ENCODE data around the gene PHACTR1.

PHACTR1 gene

DNA sequence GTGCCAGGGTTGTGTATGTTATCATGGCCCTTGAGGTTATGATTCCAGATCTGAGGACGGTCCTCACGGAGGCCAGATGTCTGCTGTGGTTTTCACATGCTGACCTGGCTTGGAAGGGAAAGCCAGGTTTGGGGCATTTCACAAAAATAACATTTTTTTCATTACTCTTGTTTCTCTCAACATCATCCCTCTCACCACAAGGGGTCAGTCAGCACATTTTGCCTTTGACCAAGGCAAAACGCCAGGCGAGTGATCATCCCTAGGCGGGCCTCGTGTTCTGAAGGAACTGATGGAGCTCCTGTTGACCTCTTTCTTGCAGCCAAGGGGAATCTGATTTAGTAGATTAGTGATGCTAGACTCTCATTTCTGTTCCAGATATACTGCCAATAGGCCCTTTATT, 478.3 kb downstream of the PHACTR1 start:
- Mint-ChIP-seq H3K4me3 (no peak overlapping the region), H3K27ac (no peak overlapping the region), H3K4me1 (ENCODE audit: low read depth) (no peaks in the 10 kb centered on the region), H3K36me3 (ENCODE audit: low read depth) (no peaks in the 10 kb centered on the region), H3K9me3 (no peaks in the 10 kb centered on the region), H3K27me3 (peaks cover 9% of the 10 kb centered on the region)

DNA sequence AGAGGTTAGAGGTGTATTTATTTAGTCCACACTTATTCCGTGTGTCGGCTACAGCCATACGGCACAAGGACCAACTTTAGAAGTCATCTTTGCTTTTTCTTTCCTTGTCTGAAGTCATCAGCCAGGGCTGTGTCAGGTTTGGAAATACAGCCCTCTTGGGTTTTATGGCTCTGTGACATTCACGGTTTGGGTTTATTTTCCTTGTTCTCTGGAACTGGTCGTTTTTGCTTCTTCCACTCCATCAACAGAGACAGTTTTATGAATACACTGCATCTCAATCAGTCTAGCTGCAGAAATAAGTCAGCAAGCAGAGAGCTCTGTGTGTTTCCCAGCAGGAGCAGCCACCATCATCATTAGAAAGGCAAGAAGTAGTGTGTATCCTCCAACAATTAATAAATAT, 479.2 kb downstream of the PHACTR1 start:
- Mint-ChIP-seq H3K36me3 (ENCODE audit: low read depth) (no peaks in the 10 kb centered on the region), H3K4me3 (no peak overlapping the region), H3K9me3 (no peaks in the 10 kb centered on the region), H3K27ac (no peak overlapping the region), H3K4me1 (ENCODE audit: low read depth) (no peaks in the 10 kb centered on the region), H3K27me3 (peaks cover 4% of the 10 kb centered on the region)

DNA sequence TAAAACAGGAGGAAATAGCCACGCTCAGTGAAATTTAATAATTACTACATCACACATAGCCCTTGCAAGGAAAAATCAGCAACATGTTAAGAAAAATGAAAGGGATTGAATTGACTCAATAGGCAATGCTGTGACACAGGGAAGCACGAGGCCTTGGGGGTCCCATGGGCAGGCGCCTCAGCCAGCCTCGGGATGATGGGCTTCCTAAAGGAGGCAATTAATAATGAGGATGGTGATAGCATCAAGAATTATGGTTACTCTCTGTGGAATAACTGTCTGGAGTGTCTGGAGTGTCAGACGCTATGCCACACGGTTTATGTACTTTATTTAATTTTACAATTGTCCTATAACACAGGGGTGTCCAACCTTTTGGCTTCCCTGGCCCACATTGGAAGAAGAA, 481.6 kb downstream of the PHACTR1 start:
- no peaks in the 10 kb centered on the region for H3K9me3 Mint-ChIP-seq
- no peak overlapping the region for H3K4me3 Mint-ChIP-seq
- H3K27me3 Mint-ChIP-seq: no peaks in the 10 kb centered on the region
- no peaks in the 10 kb centered on the region for H3K36me3 Mint-ChIP-seq (ENCODE audit: low read depth)
- no peak overlapping the region for H3K27ac Mint-ChIP-seq
- H3K4me1 Mint-ChIP-seq (ENCODE audit: low read depth): no peaks in the 10 kb centered on the region

DNA sequence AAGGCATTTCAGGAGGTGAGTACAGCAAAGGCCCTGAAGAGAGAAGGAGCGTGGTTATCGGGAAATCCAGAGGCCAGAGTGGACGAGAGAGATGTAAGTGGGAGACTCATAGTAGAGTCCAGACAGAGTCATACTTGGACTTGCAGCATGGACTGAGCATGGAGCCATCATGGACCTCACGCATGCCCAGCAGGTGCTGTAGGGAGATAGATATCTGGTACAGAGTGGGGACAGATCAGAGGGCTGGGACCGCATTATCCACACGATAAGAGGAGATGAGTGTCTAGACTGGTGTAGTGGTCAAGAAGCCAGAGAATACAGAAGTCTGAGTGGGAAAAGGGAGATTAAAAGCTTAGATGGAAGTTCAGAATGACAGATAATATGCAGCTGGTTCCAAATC, 484.8 kb downstream of the PHACTR1 start:
- Mint-ChIP-seq H3K36me3 (ENCODE audit: low read depth) (no peaks in the 10 kb centered on the region), H3K4me1 (ENCODE audit: low read depth) (no peaks in the 10 kb centered on the region), H3K4me3 (no peak overlapping the region), H3K27ac (no peak overlapping the region), H3K27me3 (no peaks in the 10 kb centered on the region), H3K9me3 (no peaks in the 10 kb centered on the region)

DNA sequence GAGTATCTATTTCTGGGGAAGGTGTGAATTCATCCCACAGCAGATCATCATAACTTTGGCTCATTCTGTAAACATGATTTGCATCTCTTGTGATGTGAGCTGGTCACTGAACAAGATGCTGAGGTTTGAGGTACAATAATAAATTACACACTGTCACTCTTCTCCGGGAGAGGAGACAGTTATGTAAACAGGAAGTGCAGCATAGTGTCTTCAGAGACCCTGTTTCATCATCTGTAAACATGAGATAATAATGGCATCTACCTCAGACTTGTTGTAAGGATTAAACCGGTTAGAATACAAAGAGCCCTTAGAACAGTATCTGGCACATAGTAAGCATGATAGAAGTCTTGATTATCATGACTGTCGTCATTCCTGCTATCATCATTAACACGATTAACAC, 486.6 kb downstream of the PHACTR1 start:
- no peak overlapping the region for H3K27ac Mint-ChIP-seq
- no peaks in the 10 kb centered on the region for H3K27me3 Mint-ChIP-seq
- H3K4me1 Mint-ChIP-seq (ENCODE audit: low read depth): no peaks in the 10 kb centered on the region
- H3K9me3 Mint-ChIP-seq: no peaks in the 10 kb centered on the region
- no peak overlapping the region for H3K4me3 Mint-ChIP-seq
- no peaks in the 10 kb centered on the region for H3K36me3 Mint-ChIP-seq (ENCODE audit: low read depth)

DNA sequence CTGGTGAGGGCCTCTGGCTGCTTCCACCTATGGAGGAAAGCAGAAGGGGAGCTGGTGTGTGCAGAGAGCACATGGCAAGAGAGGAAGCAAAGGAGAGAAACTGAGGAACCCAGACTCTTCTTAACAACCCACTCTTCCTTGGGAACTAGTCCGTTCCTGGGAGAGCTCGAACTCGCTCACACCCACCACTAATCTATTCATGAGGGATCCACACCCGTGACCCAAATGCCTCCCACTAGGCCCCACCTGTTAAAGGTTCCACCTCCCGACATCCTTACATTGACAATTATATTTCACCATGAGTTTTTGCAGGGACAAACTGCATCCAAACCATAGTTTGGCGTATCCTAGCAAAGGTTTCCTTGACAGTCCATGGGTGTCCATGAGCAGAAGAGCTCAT, 488.5 kb downstream of the PHACTR1 start:
- Mint-ChIP-seq H3K4me1 (ENCODE audit: low read depth) (no peaks in the 10 kb centered on the region), H3K36me3 (ENCODE audit: low read depth) (no peaks in the 10 kb centered on the region), H3K4me3 (no peak overlapping the region), H3K27ac (no peak overlapping the region), H3K9me3 (no peaks in the 10 kb centered on the region), H3K27me3 (no peaks in the 10 kb centered on the region)

DNA sequence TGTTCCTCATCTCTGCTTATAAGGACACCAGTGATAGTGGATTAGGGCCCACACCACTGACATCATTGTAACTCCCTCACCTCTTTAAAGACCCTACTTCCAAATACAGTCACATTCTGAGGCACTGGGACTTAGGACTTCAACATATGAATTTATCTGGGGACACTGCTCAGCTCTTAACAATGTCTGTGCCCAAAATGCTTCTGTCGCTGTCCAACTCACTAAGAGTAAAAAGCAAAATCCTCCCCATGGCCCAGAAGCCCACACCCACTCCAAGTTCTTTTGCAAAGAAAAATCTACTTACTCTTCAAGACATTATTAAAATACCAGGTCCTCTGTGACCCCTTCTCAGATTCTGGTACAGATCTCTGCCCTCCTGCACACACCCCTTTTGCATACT, 495.5 kb downstream of the PHACTR1 start:
- Mint-ChIP-seq H3K4me3 (no peak overlapping the region), H3K4me1 (ENCODE audit: low read depth) (peaks cover 1% of the 10 kb centered on the region), H3K27me3 (peaks cover 5% of the 10 kb centered on the region), H3K9me3 (no peaks in the 10 kb centered on the region), H3K27ac (no peak overlapping the region), H3K36me3 (ENCODE audit: low read depth) (no peaks in the 10 kb centered on the region)

DNA sequence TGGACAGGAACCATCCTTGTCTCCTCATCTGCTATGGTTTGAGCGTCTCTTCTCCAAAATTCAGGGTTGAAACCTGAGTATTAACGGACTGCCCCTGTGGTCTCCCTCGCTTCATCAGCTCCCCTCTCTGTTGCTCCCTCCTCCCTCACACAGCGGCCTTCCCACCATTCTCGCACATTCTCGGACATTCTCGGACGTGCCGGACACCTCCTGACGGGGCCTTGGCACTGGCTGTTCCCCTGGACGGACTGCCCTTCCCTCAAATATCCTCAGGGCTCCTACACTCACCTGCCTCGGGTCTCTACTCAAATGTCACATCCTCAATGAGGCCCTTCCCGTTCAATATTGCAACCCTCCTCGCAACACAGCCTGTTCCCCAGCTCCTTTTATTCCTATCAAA, 496.0 kb downstream of the PHACTR1 start:
- no peaks in the 10 kb centered on the region for H3K9me3 Mint-ChIP-seq
- H3K4me3 Mint-ChIP-seq: no peak overlapping the region
- no peak overlapping the region for H3K27ac Mint-ChIP-seq
- H3K27me3 Mint-ChIP-seq: peaks cover 5% of the 10 kb centered on the region
- peaks cover 5% of the 10 kb centered on the region for H3K4me1 Mint-ChIP-seq (ENCODE audit: low read depth)
- no peaks in the 10 kb centered on the region for H3K36me3 Mint-ChIP-seq (ENCODE audit: low read depth)

DNA sequence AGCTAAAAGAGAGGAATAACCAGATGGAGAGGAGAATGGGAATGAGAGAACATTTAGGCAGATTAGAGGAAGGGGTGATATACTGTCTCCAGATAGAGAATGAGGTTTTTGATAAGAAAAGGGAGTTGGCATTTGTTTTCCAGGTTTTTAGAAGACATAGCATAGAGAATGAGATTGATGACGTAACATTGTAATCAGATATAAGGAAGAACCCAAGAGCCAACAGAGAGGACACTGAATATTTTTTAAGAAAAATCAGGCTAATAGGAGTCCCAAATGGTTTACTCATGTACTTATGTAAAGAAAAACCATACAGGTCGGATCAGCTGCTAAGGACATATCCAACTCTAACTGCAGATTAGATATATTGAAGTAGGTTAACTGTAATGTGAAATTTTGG, 498.8 kb downstream of the PHACTR1 start:
- no peaks in the 10 kb centered on the region for H3K36me3 Mint-ChIP-seq (ENCODE audit: low read depth)
- H3K27me3 Mint-ChIP-seq: peaks cover 5% of the 10 kb centered on the region
- no peak overlapping the region for H3K27ac Mint-ChIP-seq
- H3K4me3 Mint-ChIP-seq: no peak overlapping the region
- no peaks in the 10 kb centered on the region for H3K9me3 Mint-ChIP-seq
- H3K4me1 Mint-ChIP-seq (ENCODE audit: low read depth): peaks cover 12% of the 10 kb centered on the region

DNA sequence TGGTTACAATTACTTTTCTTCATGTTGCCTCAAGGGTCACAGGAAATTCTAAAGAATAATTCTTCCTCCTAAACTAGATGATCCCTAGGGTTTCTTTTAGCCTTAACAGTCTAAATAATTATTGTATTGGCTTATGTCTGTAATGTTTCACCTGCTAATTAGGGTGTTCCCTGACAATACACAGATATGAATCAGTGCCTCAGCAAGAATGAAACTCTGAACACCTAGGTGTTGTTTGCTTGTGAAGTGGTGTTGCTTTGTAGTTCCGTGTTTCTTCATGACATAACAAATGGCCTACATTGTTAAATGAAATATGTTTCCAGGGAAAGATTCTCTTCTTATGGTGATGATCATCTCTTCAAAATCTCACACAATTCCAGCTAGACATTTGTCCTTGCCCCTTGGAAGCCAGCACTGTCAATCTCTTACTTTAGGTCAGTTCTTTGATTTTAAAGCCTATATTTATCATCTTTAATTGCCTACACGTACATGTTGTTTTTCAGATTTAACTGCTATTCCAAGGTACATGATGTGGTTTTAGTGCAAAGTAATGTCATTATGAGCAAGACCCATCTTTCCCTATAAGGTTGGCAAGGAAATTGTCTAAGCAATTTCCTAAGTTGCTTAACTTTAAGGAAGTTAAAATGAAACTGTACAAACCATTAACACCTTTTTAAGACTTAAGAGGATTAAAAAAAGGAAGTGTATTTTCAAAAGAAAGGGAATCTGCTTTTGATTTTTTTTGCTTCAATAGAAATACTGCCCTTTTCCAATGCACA, 499.9 kb downstream of the PHACTR1 start:
- Mint-ChIP-seq H3K4me3 (no peak overlapping the region), H3K4me1 (ENCODE audit: low read depth) (peaks cover 12% of the 10 kb centered on the region), H3K27me3 (peaks cover 5% of the 10 kb centered on the region), H3K9me3 (no peaks in the 10 kb centered on the region), H3K36me3 (ENCODE audit: low read depth) (no peaks in the 10 kb centered on the region), H3K27ac (no peak overlapping the region)

DNA sequence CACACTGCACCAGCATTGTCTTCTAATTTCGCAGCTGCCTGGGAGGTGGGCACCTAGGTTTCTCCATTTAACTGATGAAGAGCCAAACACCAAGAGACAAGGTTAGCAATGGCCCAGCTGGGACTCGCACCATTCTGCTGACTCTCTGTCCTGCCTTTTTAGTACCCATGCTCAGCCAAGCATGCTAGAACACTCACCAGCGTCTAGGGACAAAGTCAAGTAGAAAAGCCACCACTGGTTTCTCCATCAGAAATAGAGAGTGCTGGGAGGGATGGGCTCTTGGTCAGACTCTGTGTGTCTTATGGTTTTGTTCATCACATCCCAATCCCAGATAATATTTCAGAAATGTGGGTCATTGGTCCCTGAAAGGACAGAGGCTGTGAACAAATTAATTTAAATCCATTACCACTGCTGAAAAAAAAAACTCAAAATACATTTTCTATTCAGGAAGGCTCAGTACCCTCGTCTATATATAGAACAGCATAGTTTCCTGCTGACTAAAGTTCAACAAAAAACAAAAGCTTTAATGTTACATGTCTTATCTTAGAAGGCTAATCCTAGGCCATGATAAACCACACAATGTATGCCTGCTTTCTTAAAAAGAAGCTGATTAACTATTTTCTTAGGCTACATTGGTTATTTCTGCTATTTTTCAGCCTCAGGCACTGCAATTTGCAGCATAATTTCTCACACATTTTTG, 500.8 kb downstream of the PHACTR1 start:
- H3K27me3 Mint-ChIP-seq: no peaks in the 10 kb centered on the region
- no peak overlapping the region for H3K4me3 Mint-ChIP-seq
- no peaks in the 10 kb centered on the region for H3K36me3 Mint-ChIP-seq (ENCODE audit: low read depth)
- peaks cover 12% of the 10 kb centered on the region for H3K4me1 Mint-ChIP-seq (ENCODE audit: low read depth)
- H3K9me3 Mint-ChIP-seq: no peaks in the 10 kb centered on the region
- no peak overlapping the region for H3K27ac Mint-ChIP-seq

DNA sequence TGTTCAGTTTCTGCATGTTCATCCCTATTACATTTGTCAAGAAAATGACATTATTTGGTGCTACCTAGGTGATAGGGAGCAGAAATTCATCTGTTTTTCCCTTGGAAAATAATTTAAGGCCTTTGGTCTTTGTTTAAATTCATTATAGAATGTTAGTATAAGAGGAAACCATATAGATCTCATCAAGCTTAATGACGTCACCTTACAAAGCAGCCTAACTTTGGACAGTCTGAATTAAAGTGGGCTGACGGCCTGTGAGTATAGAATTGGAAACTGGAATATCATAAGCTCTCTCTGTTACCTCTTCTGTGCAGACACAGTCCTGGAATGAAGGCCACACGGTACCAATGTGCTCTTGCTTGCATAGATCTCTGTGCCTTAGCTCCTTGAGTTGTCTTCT, 503.7 kb downstream of the PHACTR1 start:
- no peaks in the 10 kb centered on the region for H3K36me3 Mint-ChIP-seq (ENCODE audit: low read depth)
- peaks cover 12% of the 10 kb centered on the region for H3K4me1 Mint-ChIP-seq (ENCODE audit: low read depth)
- no peaks in the 10 kb centered on the region for H3K27me3 Mint-ChIP-seq
- H3K4me3 Mint-ChIP-seq: no peak overlapping the region
- no peaks in the 10 kb centered on the region for H3K9me3 Mint-ChIP-seq
- no peak overlapping the region for H3K27ac Mint-ChIP-seq

DNA sequence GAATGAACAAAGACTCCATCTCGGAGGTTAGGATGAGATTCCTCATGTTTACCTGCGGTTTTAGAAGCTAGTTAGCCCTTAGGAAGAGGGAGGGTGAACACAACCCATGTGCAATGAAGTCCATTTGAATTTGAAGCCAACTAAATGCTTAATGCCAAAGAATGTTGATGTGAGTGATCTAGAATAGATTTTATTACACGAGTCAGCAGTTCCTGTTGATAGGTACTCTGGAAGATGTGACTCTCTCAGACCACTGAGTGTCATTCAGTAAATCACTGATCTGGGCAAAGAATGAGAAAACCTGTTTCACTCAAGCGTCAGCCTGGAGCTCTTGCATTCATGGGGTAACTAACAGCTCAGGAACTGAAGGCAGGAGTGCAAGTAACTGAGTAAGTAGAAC, 505.5 kb downstream of the PHACTR1 start:
- no peak overlapping the region for H3K4me3 Mint-ChIP-seq
- H3K9me3 Mint-ChIP-seq: no peaks in the 10 kb centered on the region
- H3K4me1 Mint-ChIP-seq (ENCODE audit: low read depth): peaks cover 11% of the 10 kb centered on the region
- no peaks in the 10 kb centered on the region for H3K36me3 Mint-ChIP-seq (ENCODE audit: low read depth)
- no peak overlapping the region for H3K27ac Mint-ChIP-seq
- no peaks in the 10 kb centered on the region for H3K27me3 Mint-ChIP-seq

DNA sequence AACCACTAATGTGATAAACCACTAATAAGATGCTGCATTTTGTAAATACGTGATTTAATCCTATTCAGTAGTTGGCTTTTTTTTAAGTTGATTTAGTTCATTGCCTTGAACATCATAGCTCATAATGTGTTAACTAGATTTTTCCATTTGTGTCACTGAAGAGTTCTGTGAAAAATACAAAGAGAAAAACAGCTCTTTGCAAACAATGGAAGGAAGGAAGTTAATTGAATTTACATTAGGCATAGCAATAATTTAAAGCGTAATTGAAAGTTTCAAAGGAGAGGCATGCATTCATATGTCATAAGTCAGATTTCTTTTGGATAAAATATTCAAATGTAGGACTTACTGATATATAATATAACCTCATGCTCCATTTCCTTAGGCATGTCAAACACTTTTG, 509.5 kb downstream of the PHACTR1 start:
- Mint-ChIP-seq H3K27ac (no peak overlapping the region), H3K4me3 (no peak overlapping the region), H3K9me3 (peaks cover 3% of the 10 kb centered on the region), H3K4me1 (ENCODE audit: low read depth) (peaks cover 19% of the 10 kb centered on the region), H3K27me3 (no peaks in the 10 kb centered on the region), H3K36me3 (ENCODE audit: low read depth) (no peaks in the 10 kb centered on the region)

DNA sequence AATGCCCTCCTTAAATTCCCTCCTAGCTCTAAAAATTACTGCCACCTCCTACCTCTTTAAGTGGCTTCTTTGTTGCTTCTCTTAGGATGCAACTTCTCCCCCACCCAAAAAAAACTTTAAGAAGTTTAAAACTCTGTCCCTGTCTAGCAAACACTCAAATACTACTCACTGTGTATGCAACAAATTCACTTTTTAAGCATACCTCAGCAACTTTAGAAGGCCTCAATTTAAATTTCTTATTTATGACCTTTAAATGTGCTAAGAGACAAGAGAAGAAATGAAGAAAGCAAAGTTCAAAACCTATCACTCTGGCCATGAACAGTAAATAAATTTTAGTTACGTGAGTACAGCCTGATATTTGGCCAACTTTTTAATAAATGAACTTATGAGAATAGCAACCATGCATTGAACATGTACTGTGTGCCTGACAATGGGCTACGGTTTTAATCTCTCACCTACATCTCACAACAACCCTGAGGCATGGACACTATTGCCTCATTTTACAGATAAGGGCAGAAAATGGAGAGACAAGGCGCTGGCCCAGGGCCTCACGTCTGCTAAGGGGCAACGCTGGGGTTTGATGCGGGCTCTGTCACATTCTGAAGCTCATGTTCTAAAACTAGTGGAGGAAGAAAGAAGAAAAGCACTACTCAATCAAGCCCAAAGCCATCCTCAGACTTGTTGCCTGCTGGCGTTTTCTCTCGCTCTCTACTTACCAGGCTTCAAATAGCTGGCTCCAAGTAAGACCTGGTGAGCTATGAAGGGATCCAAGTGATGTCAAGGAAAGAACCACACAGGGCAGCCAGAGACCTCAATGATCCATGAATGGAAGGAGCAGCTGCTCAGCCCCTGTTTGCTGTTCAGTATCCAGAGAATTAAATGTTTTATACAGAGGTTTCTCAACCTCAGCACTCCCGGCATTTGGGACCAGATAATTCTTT, 512.0 kb downstream of the PHACTR1 start:
- Mint-ChIP-seq H3K27ac (no peak overlapping the region), H3K27me3 (no peaks in the 10 kb centered on the region), H3K4me1 (ENCODE audit: low read depth) (peaks cover 19% of the 10 kb centered on the region), H3K4me3 (no peak overlapping the region), H3K9me3 (peaks cover 3% of the 10 kb centered on the region), H3K36me3 (ENCODE audit: low read depth) (no peaks in the 10 kb centered on the region)
